NCI-H2227 treated with DMSO at 0.1 percent for 48 hours (cell line): Measurements from ENCODE around the gene OXER1.

Experiments
- DNase-seq: peaks from one replicate; lab custom pipeline; 2025; lab: John Stamatoyannopoulos, UW

OXER1 gene

GRCh38 chr2:42769583-42770287, 5.8 kb upstream of the OXER1 start:
- no peak for DNase-seq

GRCh38 chr2:42768706-42769256, 4.8 kb upstream of the OXER1 start:
- DNase-seq = no peak

GRCh38 chr2:42767899-42768705, 4.2 kb upstream of the OXER1 start:
- no peak for DNase-seq

- no peak for DNase-seq
These were observed 3.4 kb upstream of the OXER1 start for GRCh38 chr2:42767080-42767898.

- no peak for DNase-seq
These were observed 1.8 kb upstream of the OXER1 start for GRCh38 chr2:42765686-42766085.

GRCh38 chr2:42764901-42765300, 966 bp upstream of the OXER1 start:
- DNase-seq = no peak

- no peak for DNase-seq
These were observed 821 bp downstream of the OXER1 start for GRCh38 chr2:42762823-42763804.

- no peak for DNase-seq
These were observed 1.8 kb downstream of the OXER1 start for GRCh38 chr2:42762155-42762554.

GRCh38 chr2:42761554-42761953, 2.4 kb downstream of the OXER1 start:
- no peak for DNase-seq

GRCh38 chr2:42758751-42759150, 5.2 kb downstream of the OXER1 start:
- no peak for DNase-seq

GRCh38 chr2:42757981-42758740, 5.8 kb downstream of the OXER1 start:
- no peak for DNase-seq

- DNase-seq = no peak
These were observed 6.9 kb downstream of the OXER1 start for GRCh38 chr2:42756966-42757513.

- no peak for DNase-seq
These were observed 7.7 kb downstream of the OXER1 start for GRCh38 chr2:42756150-42756775.

- DNase-seq = no peak
These were observed 8.6 kb downstream of the OXER1 start for GRCh38 chr2:42755191-42755880.

- DNase-seq = no peak
These were observed 9.2 kb downstream of the OXER1 start for GRCh38 chr2:42754776-42755140.

- no peak for DNase-seq
These were observed 9.7 kb downstream of the OXER1 start for GRCh38 chr2:42754021-42754775.

- DNase-seq = no peak
These were observed 10.8 kb downstream of the OXER1 start for GRCh38 chr2:42752816-42753813.
